IMR-90 (cell line): Measurements from ENCODE around the gene TTC23. TPM values are rescaled to one million over a fixed set of nuclear protein-coding genes. Genes with fewer than 3 reads are reported as not detected.

Experiments
- ATAC-seq: fragments of 200-7000 bp; cut with Tn5 transposase; 2 replicates; pipeline ENCODE4 v1.9.1; 2020; ENCODE audit warnings: low read depth, mild to moderate bottlenecking, moderate library complexity
- BruUV-seq: library from RNA; stranded (reverse); fragments of 400-500 nt; replicated peaks from 2 replicates; lab custom pipeline; 2021; lab: Mats Ljungman, UMichigan
- CTCF ChIA-PET: fragments of 300-600 bp; formaldehyde crosslinking; extraction: SDS; loops from one replicate; lab custom pipeline; 2021; ENCODE audit warnings: antibody characterized with exemption; lab: Yijun Ruan, JAX
- POLR2A ChIA-PET: fragments of 300-600 bp; sonication (Branson Sonifier 250); formaldehyde crosslinking; loops from one replicate; lab custom pipeline; 2022; ENCODE audit warnings: antibody characterized with exemption; ENCODE audit not compliant: unreplicated experiment; lab: Charles Lee
- DNase-seq: peaks from one replicate; pipeline ENCODE4 v3.0.0; 2013
- H2AFZ ChIP-seq: replicated peaks from 2 replicates; pipeline ENCODE3; 2013; ENCODE audit warnings: low read length, mild to moderate bottlenecking; ENCODE audit not compliant: poor library complexity
- H2AK5ac ChIP-seq: 2 replicates; pipeline ENCODE4 v1.6.1; 2013; ENCODE audit warnings: low read depth, low read length, inconsistent platforms
- H2AK9ac ChIP-seq: replicated peaks from 2 replicates; pipeline ENCODE3; 2013; ENCODE audit warnings: mild to moderate bottlenecking, low read depth, low read length, moderate library complexity; ENCODE audit not compliant: poor library complexity
- H2BK120ac ChIP-seq: 2 replicates; pipeline ENCODE4 v1.6.1; 2013; ENCODE audit warnings: low read depth, low read length, inconsistent platforms
- H2BK15ac ChIP-seq: 3 replicates; pipeline ENCODE4 v1.6.1; 2013; ENCODE audit warnings: low read depth, low read length, inconsistent platforms
- H2BK20ac ChIP-seq: 2 replicates; pipeline ENCODE4 v1.6.1; 2013; ENCODE audit warnings: low read depth, mild to moderate bottlenecking, inconsistent platforms, low read length, moderate library complexity
- H2BK5ac ChIP-seq: 2 replicates; pipeline ENCODE4 v1.6.1; 2013; ENCODE audit warnings: mild to moderate bottlenecking, low read depth, low read length, inconsistent platforms; ENCODE audit not compliant: poor library complexity, severe bottlenecking
- H3K14ac ChIP-seq: replicated peaks from 2 replicates; pipeline ENCODE4 v1.6.1; 2013; ENCODE audit warnings: low read depth, low read length, inconsistent platforms
- H3K18ac ChIP-seq: 2 replicates; pipeline ENCODE4 v1.6.1; 2013; ENCODE audit warnings: low read depth, low read length, control low read depth
- H3K23ac ChIP-seq: 2 replicates; pipeline ENCODE4 v1.6.1; 2013; ENCODE audit warnings: low read depth, low read length, inconsistent platforms
- H3K27ac ChIP-seq: 2 replicates; pipeline ENCODE4 v1.5.1; 2013; ENCODE audit warnings: mild to moderate bottlenecking, control low read depth, low read length; ENCODE audit not compliant: insufficient read depth
- H3K27me3 ChIP-seq: 2 replicates; pipeline ENCODE4 v1.6.1; 2013; ENCODE audit warnings: low read length; ENCODE audit not compliant: control insufficient read depth, insufficient read depth
- H3K36me3 ChIP-seq: 2 replicates; pipeline ENCODE4 v1.6.1; 2013; ENCODE audit warnings: low read length, mixed read lengths; ENCODE audit not compliant: control insufficient read depth, insufficient read depth
- H3K4ac ChIP-seq: 2 replicates; pipeline ENCODE4 v1.6.1; 2013; ENCODE audit warnings: low read depth, low read length, inconsistent platforms
- H3K4me1 ChIP-seq: 2 replicates; pipeline ENCODE4 v1.6.1; 2013; ENCODE audit warnings: low read length, mixed read lengths; ENCODE audit not compliant: control insufficient read depth, insufficient read depth
- H3K4me2 ChIP-seq: 2 replicates; pipeline ENCODE4 v1.6.1; 2013; ENCODE audit warnings: low read depth, mild to moderate bottlenecking, control low read depth, low read length, moderate library complexity
- H3K4me3 ChIP-seq: 2 replicates; pipeline ENCODE4 v1.5.1; 2013; ENCODE audit warnings: low read depth, mild to moderate bottlenecking, control low read depth, low read length, moderate library complexity; ENCODE audit not compliant: insufficient read depth
- H3K56ac ChIP-seq: 2 replicates; pipeline ENCODE4 v1.6.1; 2013; ENCODE audit warnings: low read length, inconsistent platforms; ENCODE audit not compliant: insufficient read depth; ENCODE audit errors: extremely low read depth
- H3K79me1 ChIP-seq, 2 experiments: 2 replicates each; pipeline ENCODE4 v1.6.1; 2013; ENCODE audit warnings: low read length in 2 of 2, inconsistent platforms in 1 of 2, low read depth in 1 of 2
- H3K9ac ChIP-seq: 2 replicates; pipeline ENCODE4 v1.6.1; 2013; ENCODE audit warnings: low read depth, low read length, control low read depth
- H3K9me1 ChIP-seq: 2 replicates; pipeline ENCODE4 v1.6.1; 2013; ENCODE audit warnings: low read length, inconsistent platforms; ENCODE audit not compliant: insufficient read depth
- H3K9me3 ChIP-seq: 2 replicates; pipeline ENCODE4 v1.6.1; 2013; ENCODE audit warnings: low read length; ENCODE audit not compliant: control insufficient read depth, insufficient read depth
- H4K20me1 ChIP-seq: 2 replicates; pipeline ENCODE4 v1.6.1; 2013; ENCODE audit warnings: low read length, inconsistent platforms; ENCODE audit not compliant: insufficient read depth
- H4K5ac ChIP-seq: 2 replicates; pipeline ENCODE4 v1.6.1; 2013; ENCODE audit warnings: mild to moderate bottlenecking, low read depth, low read length, control low read depth
- H4K8ac ChIP-seq, 2 experiments: 2 replicates each; pipeline ENCODE4 v1.6.1; 2013; ENCODE audit warnings: low read depth in 2 of 2, low read length in 2 of 2, control low read depth in 1 of 2, inconsistent platforms in 1 of 2
- H4K91ac ChIP-seq: 2 replicates; pipeline ENCODE4 v1.6.1; 2013; ENCODE audit warnings: low read depth, low read length, inconsistent platforms; ENCODE audit not compliant: insufficient read depth
- CHD1 ChIP-seq: IDR thresholded peaks from 2 replicates; pipeline ENCODE4 v1.6.1; 2012; ENCODE audit warnings: low read depth, low read length, improper control_type of control experiment
- CTCF ChIP-seq: conservative IDR thresholded peaks from 2 replicates; pipeline ENCODE4 v1.5.1; 2012; ENCODE audit warnings: mild to moderate bottlenecking, low read depth, low read length, improper control_type of control experiment
- MAFK ChIP-seq: IDR thresholded peaks from 2 replicates; pipeline ENCODE4 v1.6.1; 2012; ENCODE audit warnings: low read depth, low read length, improper control_type of control experiment
- MAZ ChIP-seq: IDR thresholded peaks from 2 replicates; pipeline ENCODE4 v1.6.1; 2012; ENCODE audit warnings: low read depth, mild to moderate bottlenecking, low read length, improper control_type of control experiment, moderate library complexity, borderline replicate concordance
- NFE2L2 ChIP-seq: fragments of 150-350 bp; IDR thresholded peaks from 2 replicates; pipeline ENCODE4 v1.6.1; 2016; ENCODE audit warnings: low read depth, mild to moderate bottlenecking, low read length
- POLR2A ChIP-seq: IDR thresholded peaks from 2 replicates; pipeline ENCODE4 v1.6.1; 2012; ENCODE audit warnings: mild to moderate bottlenecking, low read depth, low read length
- RCOR1 ChIP-seq: IDR thresholded peaks from 2 replicates; pipeline ENCODE4 v1.6.1; 2012; ENCODE audit warnings: mild to moderate bottlenecking, low read length, improper control_type of control experiment; ENCODE audit not compliant: insufficient replicate concordance
- WGBS, 2 experiments: methylation state at CpG; one replicate each; pipeline versions ENCODE4 v1.1.5 to v1.1.7; 2013; ENCODE audit warnings: missing lambda C conversion rate in 2 of 2; ENCODE audit not compliant: insufficient read length in 1 of 2; ENCODE audit errors: extremely low coverage in 2 of 2; 5-methylcytosine and 5-hydroxymethylcytosine counted together
- dilution Hi-C: fragments of 300-500 bp; cut with HindIII; formaldehyde crosslinking; loops from one replicate; pipeline ENCODE4 v1.14.3; 2018; ENCODE audit warnings: low sequenced_read_pairs; ENCODE audit not compliant: unreplicated experiment
- in situ Hi-C: fragments of 300-500 bp; cut with MboI; formaldehyde crosslinking; loops from 3 replicates; pipeline ENCODE4 v1.14.3; 2019; ENCODE audit warnings: low sequenced_read_pairs, inconsistent platforms, mixed read lengths
- intact Hi-C: fragments of 100-400 bp; cut with micrococcal nuclease; formaldehyde crosslinking; loops from 2 replicates; pipeline ENCODE4 v1.10.0; 2022
- polyA plus RNA-seq, 3 experiments: library from polyadenylated mRNA; depleted of rRNA; stranded (reverse); fragments of >200 nt; gene quantifications; 2 replicates each; pipeline ENCODE4 v1.2.3, GENCODE V29; 2012; ENCODE audit warnings: low replicate concordance in 1 of 3
- total RNA-seq: library from RNA; depleted of rRNA; stranded (reverse); fragments of >200 nt; gene quantifications from 2 replicates; pipeline ENCODE4 v1.2.3, GENCODE V29; 2012

Gene TTC23
- total and polyA plus RNA-seq, 2 of the 4 experiments (the other 2 are of a cell fraction): 7.8 to 29.8 TPM

- BruUV-seq: no TSS peak
- intact Hi-C loops: no loop called here
- Histone ChIP-seq H3K79me1 (peaks cover 0 to 28% of the 10 kb centered on the region in 2 experiments; a peak in 2 of 4 replicates), H3K4me3 (no peak overlapping the region), H3K9ac (no peak overlapping the region), H3K4me2 (0 out of 2 replicates have a peak overlapping the region, but pooled peaks have one; percentile 46), H4K20me1 (peaks cover 4% of the 10 kb centered on the region; the same call in 1 of the 2 replicates), H3K4ac (no peak overlapping the region), H2BK15ac (no peak overlapping the region), H2BK5ac (no peak overlapping the region), H3K36me3 (peaks cover 13% of the 10 kb centered on the region), H2AFZ (no peak overlapping the region), H4K5ac (no peak overlapping the region), H4K91ac (no peak overlapping the region), H3K27ac (no peak overlapping the region), H2AK9ac (no peak overlapping the region), H3K27me3 (no peaks in the 10 kb centered on the region), H3K23ac (no peak overlapping the region), H3K14ac (peak overlapping the region; percentile 85), H2BK120ac (no peak overlapping the region; the same call in 1 of the 2 replicates), H4K8ac (peak overlapping the region in 1 of 2 experiments; percentile 26; a peak in 1 of 4 replicates), H3K18ac (no peak overlapping the region), H2BK20ac (no peak overlapping the region), H3K56ac (no peak overlapping the region), H2AK5ac (peak overlapping the region; percentile 83; the same call in 1 of the 2 replicates), H3K9me1 (peaks cover 29% of the 10 kb centered on the region), H3K4me1 (peaks cover 5% of the 10 kb centered on the region), H3K9me3 (no peaks in the 10 kb centered on the region)
- DNase-seq (peak; percentile 47), ATAC-seq (peak; percentile 65)
- TF ChIP-seq NFE2L2 (no peak), RCOR1 (no peak), POLR2A (no peak), MAZ (no peak), CTCF (no peak), MAFK (0 out of 2 replicates have a peak, but pooled peaks have one; percentile 7), CHD1 (no peak)
- in situ Hi-C loops: no loop called here
- POLR2A ChIA-PET: no interaction called here
- dilution Hi-C loops: no loop called here
- no CpG with 5 or more reads among the region's 4 CpGs for WGBS, 2 experiments
- CTCF ChIA-PET: interaction anchor here (1.8 kb wide), 1 partner anchor 10 kb away, joined by 3 read pairs; no protein-coding TSS in a partner anchor
Measured at GRCh38 chr15:99135194-99135593, 114.2 kb downstream of the TTC23 start.
